ENCODE measurements around the gene KLHL17.

The KLHL17 gene

DNA sequence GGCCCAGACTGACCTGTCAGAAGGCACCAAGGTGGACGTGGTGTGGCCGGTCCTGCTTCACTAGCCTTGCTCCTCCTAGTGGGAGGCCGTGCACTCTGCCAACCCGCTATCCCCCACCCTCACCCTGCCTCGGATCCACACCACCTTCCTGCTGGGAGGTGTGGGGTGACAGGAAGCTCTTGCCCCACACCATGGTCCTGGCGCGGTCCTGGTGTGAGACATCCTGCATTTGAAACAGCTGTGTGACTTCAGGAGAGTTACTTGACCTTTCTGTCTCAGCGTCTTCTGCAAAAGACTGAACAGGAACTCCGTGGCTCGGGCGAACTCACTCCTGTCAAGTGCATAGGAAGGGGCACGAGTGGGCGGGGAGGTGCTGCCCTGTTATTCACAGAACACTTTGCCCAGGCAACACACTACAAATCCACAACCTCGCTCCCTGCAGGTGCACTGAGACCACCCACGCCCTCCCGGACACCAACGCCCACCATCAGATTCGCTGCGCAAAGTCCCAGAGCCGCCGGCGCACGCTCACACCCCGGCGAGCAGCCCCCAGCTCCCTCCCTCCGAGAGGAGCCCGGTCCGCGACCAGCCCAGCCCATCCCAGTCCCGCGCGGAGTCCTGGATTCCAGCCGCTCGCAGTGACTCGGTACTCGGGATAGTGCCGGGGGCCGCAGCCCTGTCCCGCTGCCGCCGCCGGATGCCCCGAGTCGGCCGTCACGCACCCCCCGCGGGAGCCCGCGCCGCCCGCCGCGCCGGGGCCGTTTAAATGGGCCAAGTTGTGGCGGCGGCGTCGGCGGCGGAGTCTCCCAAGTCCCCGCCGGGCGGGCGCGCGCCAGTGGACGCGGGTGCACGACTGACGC lies 37.0 kb upstream of the KLHL17 start, which contains the start of gene SAMD11:
SAMD11 (plus strand) TSS at position 793 of the 860 bp plus-strand sequence. CDS start 509 bp downstream, outside the sequence.
- peak in 1 of 2 donors; percentile 45 for DNase-seq (ENCODE audit: low read depth in 2 of 2)

DNA sequence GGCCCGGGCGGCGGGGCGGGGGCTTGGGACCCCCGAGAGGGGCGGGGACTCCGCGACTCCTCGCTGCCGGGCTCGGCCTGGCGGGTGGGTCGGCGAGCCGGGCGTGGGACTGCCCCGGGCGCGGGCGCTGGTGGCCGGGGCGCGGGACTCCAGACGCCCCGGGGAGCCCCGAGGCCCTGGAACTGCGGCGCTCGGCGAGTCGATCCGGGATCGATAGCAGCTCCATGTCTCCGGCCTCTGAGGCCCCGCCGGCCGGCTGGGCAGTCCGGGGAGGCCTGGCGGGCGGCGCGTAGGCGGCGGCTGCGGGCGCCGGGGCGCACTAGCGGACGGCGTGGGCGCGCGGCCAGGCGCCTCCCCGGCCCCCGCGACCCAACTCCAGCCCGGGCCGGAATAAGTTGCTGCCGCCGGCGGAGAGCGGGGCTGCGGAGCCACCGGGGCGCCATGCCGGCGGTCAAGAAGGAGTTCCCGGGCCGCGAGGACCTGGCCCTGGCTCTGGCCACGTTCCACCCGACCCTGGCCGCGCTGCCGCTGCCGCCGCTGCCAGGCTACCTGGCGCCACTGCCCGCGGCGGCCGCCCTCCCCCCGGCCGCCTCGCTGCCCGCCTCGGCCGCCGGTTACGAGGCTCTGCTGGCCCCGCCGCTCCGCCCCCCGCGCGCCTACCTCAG lies 36.3 kb upstream of the KLHL17 start:
- DNase-seq (ENCODE audit: low read depth in 2 of 2) = no peak

DNA sequence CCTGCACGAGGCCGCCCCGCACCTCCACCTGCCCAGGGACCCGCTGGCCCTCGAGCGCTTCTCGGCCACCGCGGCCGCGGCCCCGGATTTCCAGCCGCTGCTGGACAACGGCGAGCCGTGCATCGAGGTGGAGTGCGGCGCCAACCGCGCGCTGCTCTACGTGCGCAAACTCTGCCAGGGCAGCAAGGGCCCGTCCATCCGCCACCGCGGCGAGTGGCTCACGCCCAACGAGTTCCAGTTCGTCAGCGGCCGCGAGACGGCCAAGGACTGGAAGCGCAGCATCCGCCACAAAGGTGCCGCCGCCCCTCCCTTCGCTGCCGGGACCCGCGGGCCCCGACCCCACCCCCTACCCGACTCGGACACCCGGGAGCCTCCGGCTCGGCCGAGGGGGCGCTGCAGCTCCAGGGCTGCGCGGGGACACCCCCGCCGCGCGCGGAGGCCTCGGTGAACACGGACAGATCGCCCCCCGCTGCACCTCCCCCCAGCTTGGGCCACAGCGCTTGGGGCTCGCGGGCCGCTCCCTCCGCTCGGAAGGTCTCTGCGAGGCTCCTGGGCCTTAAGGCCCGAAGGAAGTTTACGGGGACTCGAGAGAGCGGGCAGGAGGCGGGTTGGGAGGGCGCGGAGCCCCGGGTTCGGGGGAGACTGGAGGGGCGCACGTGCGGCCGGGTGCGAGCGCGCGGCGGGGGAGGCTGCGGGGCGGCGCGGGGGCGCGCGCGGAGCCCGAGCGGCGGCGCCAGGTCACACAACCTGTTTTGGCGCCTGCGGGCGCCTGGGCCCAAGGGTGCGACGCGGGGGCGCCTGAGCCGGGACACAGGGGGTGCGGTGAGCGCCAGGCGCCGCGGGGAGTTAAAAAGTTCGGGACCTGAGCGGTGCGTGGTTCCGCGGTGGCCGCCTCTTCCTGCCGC lies 35.5 kb upstream of the KLHL17 start:
- no peak for DNase-seq (ENCODE audit: low read depth in 2 of 2)

DNA sequence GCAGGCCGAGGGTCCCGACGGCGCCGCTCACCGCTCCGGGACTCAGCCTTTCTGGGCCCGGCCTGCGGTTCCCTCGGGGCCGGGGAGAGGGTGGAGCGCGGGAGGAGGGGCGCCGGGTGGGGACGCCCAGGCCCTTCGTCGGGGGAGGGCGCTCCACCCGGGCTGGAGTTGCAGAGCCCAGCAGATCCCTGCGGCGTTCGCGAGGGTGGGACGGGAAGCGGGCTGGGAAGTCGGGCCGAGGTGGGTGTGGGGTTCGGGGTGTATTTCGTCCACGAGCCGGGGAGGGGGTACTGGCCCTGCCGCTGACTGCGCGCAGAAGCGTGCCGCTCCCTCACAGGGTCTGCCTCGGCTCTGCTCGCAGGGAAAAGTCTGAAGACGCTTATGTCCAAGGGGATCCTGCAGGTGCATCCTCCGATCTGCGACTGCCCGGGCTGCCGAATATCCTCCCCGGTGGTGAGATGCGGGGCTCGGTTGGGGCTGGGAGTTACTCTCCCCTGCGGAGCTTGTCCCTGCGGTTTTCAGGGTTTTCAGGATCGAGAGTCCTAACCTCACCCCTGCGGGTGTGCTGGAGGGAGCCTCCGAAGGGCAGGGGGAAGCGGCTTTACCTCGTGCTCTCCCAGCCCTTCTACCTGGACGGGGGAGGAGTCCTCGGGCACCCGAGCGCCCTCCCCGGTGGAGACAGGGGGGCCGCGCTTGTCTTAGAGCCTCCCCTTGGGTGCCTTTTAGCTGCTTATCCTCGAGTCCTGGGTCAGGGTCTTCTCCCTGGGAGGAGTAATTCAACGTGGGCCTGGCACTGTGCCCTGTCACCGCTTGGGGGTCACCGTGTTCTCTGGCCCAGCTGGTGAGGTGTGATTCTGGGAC lies 34.6 kb upstream of the KLHL17 start:
- no peak for DNase-seq (ENCODE audit: low read depth in 2 of 2)

DNA sequence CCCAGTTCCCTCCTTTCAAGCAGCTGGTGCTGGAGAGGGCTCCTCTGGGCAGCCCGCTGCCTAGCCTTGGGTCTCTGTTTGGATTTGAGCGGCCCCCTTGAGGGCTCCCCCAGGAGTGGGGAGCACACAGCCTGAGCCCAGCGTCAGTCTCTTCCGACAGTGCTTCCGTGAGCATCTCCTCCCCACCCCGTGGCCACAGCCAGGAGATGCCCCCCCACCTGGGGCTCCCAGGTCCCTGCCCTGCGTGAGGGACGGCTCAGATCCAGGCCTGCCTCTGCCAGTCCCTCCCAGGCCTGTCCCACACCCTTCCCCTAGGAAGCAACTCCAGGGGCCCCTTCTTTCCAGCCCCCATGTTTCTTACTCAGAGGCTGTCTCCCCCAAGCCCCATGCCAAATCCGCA lies 33.1 kb upstream of the KLHL17 start:
- DNase-seq (ENCODE audit: low read depth in 2 of 2) = no peak

DNA sequence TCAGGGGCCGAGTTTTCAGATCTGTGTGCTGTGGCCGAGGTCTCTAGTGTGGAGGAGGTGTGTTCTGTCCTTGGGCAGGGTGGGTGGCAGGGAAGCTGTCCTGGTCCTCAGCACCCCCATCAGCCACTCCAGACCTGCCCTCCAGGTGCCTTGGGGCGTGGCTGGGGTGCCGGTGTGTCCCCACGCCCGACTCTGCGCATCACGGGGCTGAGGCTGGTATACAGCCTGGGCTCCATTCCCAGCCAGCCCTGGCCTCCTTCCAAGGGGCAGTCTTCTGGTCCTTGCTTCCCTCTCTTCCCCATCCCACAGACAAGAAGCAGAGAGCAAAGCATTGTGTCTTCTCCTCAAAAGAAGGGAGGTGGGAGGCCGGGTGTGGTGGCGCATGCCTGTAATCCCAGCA lies 32.6 kb upstream of the KLHL17 start:
- no peak for DNase-seq (ENCODE audit: low read depth in 2 of 2)

DNA sequence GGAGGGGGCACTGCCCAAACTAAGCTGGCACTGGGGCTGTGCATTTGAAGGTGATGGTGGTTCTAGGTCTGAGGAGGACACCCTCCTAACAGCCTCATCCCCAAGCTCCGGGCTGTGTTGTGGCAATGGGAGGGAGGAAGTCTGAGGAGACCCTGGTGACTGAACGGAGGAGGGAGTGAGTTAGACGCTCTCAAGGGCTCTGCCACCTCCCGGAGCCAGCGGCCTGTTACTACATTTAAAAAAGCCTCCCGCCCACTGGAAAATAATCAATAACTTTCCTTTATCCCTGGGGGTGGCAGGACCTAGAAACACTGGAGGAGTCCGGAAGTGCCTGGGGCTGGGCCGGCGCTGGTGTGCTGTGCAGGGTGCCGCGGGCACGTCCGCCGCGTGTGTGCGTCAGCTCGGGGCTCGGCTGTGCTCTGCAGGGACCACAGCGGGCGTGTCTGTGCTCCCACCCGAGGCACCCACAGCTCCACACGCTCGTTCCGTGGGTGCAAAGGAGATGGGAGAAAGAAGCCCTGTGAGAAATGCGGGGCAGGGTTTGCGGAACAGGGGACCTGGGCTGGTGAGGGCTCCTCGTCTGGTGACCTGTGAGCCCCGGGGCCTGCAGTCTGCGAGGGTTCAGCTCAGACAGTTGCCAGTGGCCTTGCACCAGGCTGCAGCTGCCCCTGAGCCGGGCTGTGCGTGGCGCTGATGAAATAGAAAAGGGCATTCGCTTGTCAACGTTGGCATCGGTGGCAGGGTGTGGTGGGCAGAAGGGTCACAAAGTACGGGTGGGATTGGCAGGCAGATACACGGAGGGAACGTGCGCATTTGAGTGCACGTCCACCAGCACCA lies 31.3 kb upstream of the KLHL17 start:
- no peak for DNase-seq (ENCODE audit: low read depth in 2 of 2)

DNA sequence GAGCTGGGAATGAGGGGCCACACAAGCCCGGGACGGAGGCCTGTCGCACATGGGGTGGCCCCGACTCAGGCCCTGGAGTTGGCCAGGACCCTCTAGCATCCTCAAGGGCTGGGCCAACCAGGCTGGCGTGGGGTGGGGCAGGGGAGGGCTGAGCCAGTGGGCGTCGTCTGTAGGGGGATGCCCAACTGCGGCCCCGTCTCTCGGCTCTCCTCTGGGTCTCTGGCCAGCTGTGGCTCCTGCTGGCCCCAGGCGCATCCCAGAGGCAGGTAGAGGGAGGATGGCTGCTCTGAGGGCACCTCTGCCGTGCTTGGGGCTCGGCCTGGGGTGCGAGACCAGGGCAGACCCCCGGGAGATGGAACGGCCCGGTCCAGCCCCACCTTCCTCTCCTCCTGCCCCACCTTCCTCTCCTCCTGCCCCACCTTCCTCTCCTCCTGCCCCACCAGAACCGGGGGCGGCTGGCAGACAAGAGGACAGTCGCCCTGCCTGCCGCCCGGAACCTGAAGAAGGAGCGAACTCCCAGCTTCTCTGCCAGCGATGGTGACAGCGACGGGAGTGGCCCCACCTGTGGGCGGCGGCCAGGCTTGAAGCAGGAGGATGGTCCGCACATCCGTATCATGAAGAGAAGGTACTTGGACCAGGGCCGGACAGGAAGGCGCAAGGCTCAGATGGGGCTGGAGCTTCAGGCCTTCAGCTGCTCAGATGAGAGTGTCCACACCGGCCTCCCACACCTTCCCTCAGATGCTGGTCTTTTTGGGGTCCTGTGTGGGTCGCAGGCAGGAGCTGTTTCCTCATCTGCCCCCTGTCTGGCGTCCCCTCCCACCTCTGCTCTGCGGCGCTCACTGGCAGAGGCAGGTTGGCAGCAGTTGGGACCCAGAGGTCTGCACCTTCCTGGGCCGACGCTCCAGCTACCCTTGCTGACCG lies 30.4 kb upstream of the KLHL17 start:
- DNase-seq (ENCODE audit: low read depth in 2 of 2) = no peak

DNA sequence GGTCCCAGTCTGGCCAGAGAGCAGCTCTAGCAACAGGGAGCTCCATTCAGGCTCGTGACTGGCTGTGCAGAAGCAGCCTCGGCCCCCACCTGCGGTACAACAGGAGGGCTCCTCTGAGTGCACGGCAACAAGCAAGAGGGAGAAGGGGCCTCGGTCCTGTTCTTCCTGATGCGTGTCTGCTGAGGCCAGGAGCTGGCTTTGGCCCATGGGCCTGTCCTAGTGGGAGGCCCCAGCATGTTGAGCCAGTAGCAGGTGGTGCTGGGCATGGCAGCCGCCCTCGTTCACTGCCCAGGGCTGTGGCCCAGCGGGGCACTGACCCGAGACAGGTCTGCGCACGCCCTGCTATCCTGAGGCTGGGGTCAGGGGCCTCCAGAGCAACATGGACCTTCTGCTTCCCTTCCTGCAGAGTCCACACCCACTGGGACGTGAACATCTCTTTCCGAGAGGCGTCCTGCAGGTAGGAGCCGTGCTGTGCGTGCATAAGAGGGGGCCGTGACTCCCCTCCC lies 29.7 kb upstream of the KLHL17 start:
- no peak for DNase-seq (ENCODE audit: low read depth in 2 of 2)

DNA sequence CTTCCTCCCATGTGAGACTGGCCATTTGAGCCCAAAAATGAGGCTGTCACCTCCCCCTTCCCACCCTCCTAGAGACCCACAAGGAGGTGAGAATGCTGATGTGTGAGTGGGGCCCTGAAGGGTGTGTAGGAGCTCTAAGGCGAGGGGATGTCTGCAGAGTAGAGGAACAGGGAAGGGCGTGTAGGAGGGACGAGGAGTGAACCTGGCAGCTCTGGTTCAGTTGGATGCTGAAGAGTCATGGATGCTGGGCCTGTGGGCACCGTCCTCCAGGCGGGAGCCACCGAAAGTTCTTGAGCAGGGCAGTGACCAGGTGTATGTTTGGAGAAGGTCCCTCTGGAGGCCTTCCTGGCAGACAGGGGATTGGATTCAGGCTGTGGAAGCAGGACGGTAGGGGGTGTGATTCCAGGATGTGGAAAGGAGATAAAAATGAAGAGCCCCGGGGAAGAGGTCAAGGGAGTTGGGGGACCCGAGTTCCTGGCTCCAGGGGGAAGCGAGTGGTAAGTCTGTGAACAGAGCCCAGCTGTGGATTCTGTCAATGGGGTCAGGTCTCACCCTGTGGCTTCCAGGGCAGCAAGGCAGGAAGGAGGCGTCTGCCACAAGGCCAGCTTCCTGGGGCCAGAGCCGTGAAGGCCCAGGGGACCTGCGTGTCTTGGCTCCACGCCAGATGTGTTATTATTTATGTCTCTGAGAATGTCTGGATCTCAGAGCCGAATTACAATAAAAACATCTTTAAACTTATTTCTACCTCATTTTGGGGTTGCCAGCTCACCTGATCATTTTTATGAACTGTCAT lies 28.8 kb upstream of the KLHL17 start:
- DNase-seq (ENCODE audit: low read depth in 2 of 2) = no peak

DNA sequence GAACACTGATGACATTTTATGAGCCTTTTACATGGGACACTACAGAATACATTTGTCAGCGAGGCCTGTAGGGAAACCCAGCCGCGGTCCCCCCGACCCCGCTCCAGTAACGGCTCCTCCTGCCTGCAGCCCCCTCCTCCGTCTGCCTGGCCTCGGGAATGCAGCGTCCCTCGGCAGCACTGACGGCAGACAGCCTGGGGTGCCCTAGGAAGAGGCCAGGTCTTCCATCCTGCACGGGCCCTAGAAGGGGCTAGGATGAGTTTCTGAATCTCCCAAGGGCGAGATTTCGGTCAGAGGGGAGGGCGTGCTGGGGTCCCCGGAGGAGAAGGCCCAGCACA lies 28.2 kb upstream of the KLHL17 start:
- DNase-seq (ENCODE audit: low read depth in 2 of 2) = no peak

DNA sequence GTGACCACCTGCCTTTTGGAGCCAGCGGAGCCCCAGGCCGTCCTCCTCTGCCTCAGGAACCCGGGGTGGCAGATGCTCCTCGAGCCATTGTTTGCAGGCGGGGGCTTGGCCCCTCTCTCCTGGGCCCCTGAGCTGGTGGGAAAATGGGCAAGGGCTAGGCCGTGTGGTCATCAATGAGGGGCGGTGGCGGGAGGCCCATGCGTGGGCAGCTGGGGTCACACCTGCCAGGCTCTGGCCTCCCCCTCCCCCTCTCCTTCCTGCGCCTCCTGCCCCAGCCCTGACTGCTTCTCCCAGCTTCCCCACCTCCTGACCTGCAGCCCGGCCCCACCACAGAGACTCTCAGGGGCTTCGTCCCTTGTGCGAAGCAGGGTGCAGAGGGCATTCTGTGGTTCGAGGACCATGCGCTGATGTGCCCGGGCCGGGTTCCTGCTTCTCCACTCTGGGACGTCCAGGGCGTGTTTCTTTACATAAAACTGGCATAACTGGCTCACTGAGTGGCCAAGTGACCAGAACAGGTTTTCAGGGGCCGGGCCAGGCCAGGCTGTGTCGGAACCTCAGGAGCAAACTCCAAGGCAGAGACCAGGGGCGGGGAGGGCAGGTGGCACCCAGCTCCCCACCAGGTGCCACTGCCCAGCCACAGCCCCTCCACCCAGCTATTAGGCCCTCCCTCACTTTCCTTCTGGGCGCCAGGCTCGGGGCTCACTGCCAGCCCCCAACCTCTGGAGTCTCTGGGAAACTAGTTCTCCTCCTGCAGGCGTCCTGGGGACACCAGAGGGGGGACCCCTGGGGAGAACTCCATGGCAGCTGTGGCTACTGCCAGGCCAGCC lies 27.4 kb upstream of the KLHL17 start:
- no peak for DNase-seq (ENCODE audit: low read depth in 2 of 2)

DNA sequence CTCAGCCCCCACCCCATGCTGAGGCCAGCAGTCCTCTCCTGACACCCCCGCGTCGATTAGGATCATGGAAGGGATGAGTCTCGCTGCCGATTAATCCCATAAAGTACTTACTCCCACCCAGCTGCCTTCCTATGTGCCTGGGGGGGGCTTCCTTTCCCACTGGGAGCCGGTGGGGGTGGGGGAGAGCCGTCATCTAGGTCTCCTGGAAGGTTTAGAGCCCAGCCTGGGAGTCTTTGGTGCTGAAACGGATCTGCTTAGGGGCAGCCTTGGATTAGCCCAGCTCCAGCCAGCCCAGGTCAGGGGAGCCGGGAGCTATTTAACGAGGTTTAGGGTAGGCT lies 26.8 kb upstream of the KLHL17 start:
- no peak for DNase-seq (ENCODE audit: low read depth in 2 of 2)

DNA sequence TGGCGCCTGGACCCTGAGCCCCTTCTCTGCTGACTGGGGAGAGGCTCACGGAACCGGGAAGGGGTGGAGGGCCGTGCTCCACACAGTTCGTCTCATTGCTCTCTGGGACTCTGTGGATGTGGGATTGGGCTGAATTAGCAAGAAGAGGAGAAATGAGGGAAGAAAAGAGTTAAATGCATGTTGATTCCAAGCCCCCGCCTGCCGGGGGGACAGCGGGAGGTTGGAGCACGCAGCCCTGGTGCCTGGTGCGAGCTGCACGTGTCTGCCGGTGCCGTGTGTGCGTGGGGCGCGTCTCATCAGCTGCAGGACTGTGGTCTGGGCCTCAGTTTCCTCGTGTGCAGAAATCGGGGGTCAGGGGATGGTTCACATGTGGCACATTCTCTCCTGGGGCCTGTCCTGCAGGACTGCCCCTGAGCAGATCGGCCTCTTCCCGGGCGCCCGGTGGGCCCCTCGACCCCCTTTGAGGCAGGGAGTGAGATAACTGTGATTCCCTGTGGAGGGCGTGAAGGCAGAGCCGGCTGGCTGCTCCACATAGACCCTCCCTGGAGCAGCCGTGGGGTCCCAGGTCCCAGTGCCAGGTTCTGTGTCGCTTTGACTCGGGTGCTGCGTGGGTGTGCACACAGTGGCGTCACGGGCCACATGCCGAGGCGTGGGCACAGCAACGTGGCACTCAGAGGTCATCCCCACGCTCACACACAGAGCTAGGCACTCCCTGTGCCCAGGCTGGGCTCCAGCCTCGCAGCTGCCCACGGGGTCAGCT lies 25.2 kb upstream of the KLHL17 start:
- no peak for DNase-seq (ENCODE audit: low read depth in 2 of 2)

DNA sequence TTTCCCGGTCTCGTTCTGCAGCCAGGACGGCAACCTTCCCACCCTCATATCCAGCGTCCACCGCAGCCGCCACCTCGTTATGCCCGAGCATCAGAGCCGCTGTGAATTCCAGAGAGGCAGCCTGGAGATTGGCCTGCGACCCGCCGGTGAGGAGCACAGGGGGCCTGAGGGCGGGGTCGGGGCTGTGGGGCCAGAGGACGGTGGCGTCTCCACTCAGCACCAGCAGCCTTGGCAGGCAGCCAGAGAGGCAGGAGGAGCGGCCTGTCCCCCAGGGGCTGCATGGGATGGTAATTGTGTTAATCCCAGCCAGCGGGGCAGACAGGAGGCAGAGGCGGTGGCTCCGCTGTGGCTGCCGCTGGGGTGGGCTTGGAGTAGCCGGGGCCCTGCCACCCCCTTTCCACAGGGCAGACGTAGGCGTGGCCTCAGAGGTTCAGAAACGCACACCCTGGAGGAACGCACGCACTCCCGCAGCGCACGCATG lies 24.6 kb upstream of the KLHL17 start:
- DNase-seq (ENCODE audit: low read depth in 2 of 2) = no peak

Data from stimulated activated CD8-positive, alpha-beta memory T cell treated with anti-CD3 and anti-CD28 coated beads, Interleukin-2, amount 100 ng/mL, for 48 hours (primary cell).